Measurements from ENCODE around the gene NTM.

- TF ChIP-seq, protein P1, sequence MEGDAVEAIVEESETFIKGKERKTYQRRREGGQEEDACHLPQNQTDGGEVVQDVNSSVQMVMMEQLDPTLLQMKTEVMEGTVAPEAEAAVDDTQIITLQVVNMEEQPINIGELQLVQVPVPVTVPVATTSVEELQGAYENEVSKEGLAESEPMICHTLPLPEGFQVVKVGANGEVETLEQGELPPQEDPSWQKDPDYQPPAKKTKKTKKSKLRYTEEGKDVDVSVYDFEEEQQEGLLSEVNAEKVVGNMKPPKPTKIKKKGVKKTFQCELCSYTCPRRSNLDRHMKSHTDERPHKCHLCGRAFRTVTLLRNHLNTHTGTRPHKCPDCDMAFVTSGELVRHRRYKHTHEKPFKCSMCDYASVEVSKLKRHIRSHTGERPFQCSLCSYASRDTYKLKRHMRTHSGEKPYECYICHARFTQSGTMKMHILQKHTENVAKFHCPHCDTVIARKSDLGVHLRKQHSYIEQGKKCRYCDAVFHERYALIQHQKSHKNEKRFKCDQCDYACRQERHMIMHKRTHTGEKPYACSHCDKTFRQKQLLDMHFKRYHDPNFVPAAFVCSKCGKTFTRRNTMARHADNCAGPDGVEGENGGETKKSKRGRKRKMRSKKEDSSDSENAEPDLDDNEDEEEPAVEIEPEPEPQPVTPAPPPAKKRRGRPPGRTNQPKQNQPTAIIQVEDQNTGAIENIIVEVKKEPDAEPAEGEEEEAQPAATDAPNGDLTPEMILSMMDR (IDR thresholded peaks at IDR 0.05), result no peak
- no peak for TF ChIP-seq POLR2A (IDR thresholded peaks at IDR 0.05)
These were observed 459.3 kb downstream of the NTM start for GRCh38 chr11:131829725-131830124.
